Stimulated activated CD8-positive, alpha-beta memory T cell treated with anti-CD3 and anti-CD28 coated beads, Interleukin-15, amount 100 ng/mL, for 1 hour (primary cell): Measurements from ENCODE around the gene CTNNA3.

Source experiments
- DNase-seq: peaks from one replicate; pipeline ENCODE4 v3.0.0-alpha.2; 2020; ENCODE audit warnings: low read depth

Gene CTNNA3

DNA sequence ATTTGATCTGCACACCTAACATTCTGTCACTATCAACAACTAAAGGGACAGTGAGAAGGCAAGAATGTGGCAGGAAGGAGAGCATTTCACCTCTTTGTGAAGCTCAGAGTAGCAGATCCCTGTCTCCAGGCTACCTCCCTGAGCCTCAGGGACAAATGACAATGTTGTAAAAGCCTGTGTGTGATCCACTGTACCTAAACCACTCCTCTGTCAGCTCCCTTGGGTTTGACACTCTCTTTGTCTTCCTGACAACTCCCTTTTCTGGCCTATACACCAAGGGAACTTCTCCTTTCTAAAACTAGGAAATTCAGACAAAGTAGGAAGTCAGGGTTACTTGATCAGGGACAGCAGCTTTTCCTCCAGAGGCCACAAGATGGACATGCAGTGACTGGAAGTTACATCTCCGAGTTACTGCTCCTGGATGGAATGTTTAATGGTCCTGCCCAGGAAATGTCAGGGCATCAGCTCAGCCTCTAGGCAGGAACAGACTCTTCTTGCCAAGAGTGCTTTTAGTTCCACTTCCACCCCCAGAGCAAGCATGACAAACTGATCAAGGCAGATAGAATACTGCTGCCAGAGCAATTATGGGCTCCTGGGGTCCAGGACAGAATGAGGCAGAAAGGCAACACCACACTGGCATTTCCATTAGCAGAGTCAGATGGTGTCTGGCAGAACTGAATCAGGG is 1784.7 kb downstream of the CTNNA3 start:
- no peak for DNase-seq

DNA sequence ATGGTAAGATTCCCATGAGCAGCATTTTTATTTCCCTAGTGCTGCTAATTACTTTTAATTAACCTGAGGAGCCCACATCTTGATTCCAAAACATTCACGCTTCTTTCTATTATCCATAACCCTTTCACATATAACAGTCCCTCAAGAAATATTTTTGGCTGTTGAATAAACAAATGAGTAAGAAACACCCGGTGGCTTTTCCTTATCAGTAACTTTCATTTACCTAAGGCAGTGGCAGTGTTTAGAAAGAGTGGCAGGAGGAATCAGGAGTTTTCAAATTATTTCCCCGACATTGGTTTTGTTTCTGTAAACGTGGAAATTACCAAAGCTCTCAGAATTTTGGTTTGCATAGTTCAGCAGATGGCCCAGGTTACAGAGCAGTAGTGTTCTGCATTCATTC is 1785.8 kb downstream of the CTNNA3 start:
- DNase-seq: no peak

DNA sequence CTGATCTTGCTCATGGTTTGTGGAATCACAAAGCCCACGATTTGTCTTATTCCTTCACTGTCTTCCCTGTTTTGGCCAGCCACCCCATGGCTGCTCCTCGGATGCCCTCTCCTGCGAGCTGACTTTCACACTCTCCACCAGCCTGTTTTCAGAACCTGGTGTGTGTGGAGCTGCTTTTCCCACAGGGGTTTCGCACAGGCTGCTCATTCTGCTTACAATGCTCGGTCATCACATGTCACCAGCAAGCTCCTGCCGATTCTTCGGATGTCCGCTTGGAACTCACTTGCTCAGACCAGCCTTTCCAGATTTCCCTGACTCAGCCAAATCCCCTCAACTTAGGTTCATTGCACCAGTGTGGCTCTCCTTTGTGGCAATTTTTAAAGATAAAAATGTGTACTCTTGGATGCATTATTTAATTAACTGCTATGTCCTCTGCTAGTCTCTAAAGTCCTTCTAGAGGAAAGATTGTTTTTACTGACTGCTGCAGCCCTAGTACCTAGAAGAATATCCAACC is 1788.7 kb downstream of the CTNNA3 start:
- DNase-seq: no peak

DNA sequence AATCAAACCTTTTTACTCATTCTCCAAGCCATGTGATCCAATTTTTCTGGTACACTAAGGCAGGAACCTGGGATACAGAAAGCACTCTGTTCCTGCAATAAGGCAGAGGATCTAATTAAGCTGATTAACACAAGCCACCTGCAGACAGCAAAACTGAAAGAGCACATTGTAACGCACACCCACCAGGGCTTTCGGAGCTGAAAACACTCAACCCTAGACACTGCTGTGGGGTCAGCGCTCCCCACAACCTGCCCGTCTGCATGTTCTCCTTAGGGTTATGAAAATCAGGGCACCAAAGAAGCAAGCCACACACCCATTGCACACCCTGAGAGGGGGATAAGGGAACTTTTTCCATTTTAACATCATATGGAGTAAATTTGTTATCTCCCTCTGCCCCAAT is 1792.4 kb downstream of the CTNNA3 start:
- no peak for DNase-seq

DNA sequence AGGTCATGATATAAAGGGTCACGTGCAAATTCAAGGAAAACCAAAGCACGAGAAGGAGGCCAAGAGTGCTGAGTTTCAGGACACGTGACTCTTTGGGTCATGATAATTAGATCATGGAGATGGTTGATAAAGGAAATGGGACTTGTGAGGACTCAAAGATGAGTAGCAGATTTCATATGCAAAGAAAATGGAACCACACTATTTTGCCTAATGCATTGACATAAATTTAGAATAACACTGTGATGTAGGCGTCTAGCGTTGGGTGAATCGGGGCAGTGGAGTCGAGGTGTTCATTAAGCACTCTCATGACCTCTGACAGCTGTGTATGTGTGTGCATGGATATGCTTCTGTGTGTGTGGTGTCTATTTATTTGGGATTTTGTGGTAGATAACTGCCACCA is 1795.7 kb downstream of the CTNNA3 start:
- no peak for DNase-seq

DNA sequence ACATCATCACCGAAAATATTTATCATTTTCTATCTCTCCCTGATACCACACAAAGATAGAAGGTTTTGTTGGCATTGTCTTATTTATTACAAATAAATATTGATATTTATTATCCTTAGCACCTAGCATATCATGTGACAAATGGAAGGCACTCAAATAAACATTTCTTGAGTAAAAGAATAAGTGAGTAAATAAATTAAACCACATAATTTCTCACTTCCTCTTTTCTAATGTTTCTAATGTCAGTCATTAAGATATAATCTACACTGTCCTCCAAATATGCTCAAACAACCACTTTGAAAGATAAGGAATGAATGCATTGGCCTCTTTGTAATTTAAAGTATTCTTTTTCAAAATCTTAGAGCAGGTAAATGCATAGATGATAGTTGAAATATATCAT is 1797.9 kb downstream of the CTNNA3 start:
- no peak for DNase-seq

DNA sequence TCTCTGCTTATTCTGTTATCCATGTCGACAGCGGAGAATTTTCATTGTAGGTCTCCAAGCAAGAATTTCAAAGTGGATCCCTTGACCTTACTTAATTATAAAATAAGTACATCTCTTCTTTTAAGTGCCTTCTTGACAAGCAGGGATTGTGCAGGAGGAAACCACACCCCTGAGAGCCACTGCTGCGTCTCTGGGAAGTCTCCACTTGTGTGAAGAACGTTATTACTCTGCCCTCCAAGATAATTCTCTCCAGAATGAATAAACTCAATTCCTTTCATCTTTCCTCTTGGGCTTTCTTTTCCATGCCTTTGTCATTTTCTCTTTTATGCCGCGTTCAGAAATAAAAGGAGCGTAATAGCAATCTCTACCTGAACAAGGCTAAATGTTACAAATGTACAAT is 1801.0 kb downstream of the CTNNA3 start:
- no peak for DNase-seq

DNA sequence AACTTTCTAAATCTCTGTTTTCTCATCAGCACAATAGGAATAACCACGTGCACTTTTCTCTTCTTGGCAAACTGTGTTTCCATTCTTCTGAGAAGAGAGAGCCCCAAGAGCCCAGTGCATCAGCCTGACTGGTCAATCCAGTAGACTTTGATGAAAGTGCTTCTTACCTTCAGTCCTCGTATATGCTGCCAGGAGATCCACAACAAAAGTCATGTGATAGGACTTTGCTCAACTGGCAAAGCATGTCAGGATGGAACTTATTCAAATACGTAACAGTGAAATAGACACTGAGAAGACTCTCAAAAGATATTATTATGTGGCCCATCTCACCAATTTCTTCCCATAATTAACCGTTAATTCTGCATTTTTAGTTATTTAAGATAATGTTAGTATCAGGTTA is 1801.6 kb downstream of the CTNNA3 start:
- DNase-seq: no peak

DNA sequence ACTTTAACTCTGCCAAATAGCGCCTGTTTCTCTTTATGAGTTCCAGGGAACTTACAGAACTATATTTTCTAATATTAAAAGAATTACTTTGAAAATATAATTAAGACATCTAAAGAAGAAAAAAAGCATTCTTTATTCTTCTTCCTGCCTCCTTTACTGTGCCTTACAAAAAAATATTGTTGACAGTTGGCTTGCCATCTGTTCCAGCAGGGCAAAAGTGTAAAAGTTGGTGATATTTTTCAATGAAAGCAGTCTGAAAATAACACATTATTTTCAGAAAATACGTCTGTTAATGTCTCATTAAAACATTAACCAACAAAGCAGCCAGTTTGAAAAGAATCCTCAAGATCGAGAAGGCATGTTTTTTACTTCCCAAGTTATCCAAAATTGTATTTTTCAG is 1802.3 kb downstream of the CTNNA3 start:
- DNase-seq: no peak

DNA sequence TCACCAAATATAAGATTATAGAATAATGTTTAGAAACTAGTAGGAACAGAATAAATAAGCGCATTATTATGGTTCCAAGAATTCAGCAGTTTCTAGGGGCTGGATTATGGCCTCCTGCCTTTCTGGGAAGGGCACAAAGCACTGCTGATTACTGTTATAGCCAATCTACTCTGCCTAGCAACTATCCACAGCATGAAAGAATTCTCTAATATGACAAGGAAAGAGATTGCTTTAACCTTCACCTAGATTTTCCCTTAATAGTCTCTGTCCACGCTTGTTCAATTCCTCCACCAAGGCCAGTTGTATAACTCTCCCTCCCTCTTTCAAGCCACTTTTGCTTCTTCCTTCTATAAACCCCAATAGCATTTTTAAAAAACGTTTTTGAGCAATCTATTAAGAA is 1803.7 kb downstream of the CTNNA3 start:
- no peak for DNase-seq

DNA sequence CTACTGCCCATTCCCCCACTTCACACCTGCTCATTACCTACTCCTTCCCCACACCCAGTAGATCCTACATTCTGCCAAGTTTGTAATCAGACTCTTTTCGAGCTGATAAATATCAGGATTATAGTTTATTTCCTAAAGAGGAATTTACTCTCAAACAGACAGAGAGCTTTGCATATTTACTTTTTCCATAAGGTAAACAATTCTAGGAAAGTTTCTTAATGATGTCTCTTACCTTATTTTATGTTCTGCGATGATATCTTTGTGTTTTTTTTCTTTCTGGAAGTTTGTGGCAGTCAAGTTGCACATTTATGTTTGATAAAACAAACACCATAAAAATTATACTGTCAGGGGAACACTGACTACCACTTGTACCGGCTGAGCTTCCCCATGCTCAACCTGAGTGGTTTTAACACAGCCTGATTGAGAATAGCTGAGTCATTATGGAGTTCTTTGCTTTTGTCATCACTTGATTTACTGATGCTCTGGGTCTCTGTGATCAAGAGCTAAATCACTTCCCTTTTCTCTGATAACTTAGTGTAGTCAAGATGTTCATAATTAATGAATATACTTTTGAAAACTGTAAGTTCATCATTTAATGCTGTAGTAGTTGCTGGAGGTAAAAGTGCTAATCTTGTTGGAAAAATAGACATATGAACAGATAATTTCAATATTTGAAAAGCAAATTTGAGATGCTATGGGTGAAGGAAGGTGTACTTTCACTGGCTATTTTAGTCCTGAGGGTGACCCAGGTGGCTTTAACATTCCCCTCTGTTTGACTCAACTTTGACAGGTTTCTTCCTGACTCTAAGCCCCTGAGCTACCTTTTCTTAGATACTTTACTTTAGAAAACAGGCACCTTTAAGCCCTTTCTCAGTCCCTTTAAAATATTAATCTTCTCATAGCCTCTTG is 1804.7 kb downstream of the CTNNA3 start:
- DNase-seq: no peak

DNA sequence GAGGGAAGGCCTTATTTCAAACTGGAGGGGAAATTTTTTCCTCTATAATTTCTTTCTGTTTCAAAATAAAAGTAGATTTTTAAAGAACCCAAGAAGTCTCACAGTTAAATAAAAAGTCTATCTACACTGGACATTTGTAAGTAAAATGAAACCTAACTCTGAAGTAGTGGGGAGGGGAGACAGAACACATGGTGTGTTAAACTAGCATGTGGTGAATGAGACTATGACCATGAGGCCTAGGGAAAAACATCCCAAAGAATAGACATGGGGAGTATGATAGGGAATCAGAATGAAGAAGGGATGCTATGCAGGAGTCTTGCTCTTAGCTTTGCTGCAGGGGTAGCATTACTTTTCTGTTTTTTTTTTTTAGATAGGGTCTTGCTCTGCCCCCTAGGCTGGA is 1831.5 kb downstream of the CTNNA3 start:
- DNase-seq: no peak

DNA sequence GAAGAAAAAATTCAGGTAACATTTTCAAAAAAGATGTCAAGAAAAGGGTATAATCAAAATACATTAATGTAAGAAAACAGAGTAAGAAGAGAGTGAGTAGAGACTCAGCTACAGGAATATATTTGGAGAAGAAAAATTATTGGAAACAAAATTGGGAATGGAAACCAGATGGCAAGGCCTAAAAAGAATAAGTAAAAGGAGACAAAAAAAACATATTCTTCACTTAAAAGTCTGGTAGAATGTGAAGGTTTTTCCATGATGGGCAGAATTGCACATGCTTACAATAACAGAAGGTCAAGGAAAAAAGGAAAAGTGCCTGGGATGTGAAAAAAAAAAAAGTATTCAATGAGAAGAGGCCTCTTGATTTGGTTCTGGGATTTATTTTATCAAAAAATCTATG is 1832.0 kb downstream of the CTNNA3 start:
- no peak for DNase-seq
